SJSA1 (cell line): ENCODE data around the gene SELE. TPM values are rescaled to one million over a fixed set of nuclear protein-coding genes. Genes with fewer than 3 reads are reported as not detected.

Source experiments
- DNase-seq, 2 experiments: peaks; one replicate each; pipeline ENCODE4 v3.0.0-alpha.2; 2015 to 2020; ENCODE audit warnings: low spot score in 2 of 2, low read depth in 1 of 2
- H3K27ac ChIP-seq: fragments of 250-450 bp; sonication (Bioruptor Pico); 2 replicates; pipeline ENCODE4 v1.5.1; 2020; ENCODE audit warnings: mild to moderate bottlenecking, moderate library complexity
- H3K27me3 ChIP-seq: fragments of 250-450 bp; sonication (Bioruptor Pico); replicated peaks from 2 replicates; pipeline ENCODE4 v1.5.1; 2020; ENCODE audit warnings: mild to moderate bottlenecking, moderate library complexity
- H3K36me3 ChIP-seq: fragments of 250-450 bp; sonication (Bioruptor Pico); 2 replicates; pipeline ENCODE4 v1.5.1; 2020; ENCODE audit warnings: mild to moderate bottlenecking
- H3K4me1 ChIP-seq: fragments of 250-450 bp; sonication (Bioruptor Pico); replicated peaks from 2 replicates; pipeline ENCODE4 v1.6.1; 2021; ENCODE audit warnings: mild to moderate bottlenecking
- H3K4me3 ChIP-seq: fragments of 250-450 bp; sonication (Bioruptor Pico); 2 replicates; pipeline ENCODE4 v1.5.1; 2020; ENCODE audit warnings: mild to moderate bottlenecking
- H3K9me3 ChIP-seq: fragments of 250-450 bp; sonication (Bioruptor Pico); replicated peaks from 2 replicates; pipeline ENCODE4 v1.5.1; 2020; ENCODE audit warnings: mild to moderate bottlenecking
- total RNA-seq: library from RNA; depleted of rRNA; stranded (reverse); fragments of >200 nt; shearing (Covaris generic); gene quantifications from 2 replicates; pipeline ENCODE4 v1.2.3, GENCODE V29; 2014; rRNA removed

Gene SELE
- 0.21 and 0.22 TPM in 2 replicates for total RNA-seq

GRCh38 chr1:169733924-169734323 is at the start of gene SELE:
Gene SELE, minus strand, starts transcription at chr1:169734079. Its CDS starts 467 bp downstream, at chr1:169733612.
- no peaks in the 10 kb centered on the region for H3K27me3 ChIP-seq
- H3K4me3 ChIP-seq: no peak within 1 kb of the TSS
- no peak within 1 kb of the TSS for H3K27ac ChIP-seq
- H3K36me3 ChIP-seq: no peaks in the 10 kb centered on the region
- no peaks in the 10 kb centered on the region for H3K9me3 ChIP-seq
- H3K4me1 ChIP-seq: peaks cover 3% of the 10 kb centered on the region; the same call in 1 of the 2 replicates
- no peak for DNase-seq

GRCh38 chr1:169782596-169782995 is 48.7 kb upstream of the SELE start:
- H3K9me3 ChIP-seq: no peaks in the 10 kb centered on the region
- H3K27me3 ChIP-seq: no peaks in the 10 kb centered on the region
- DNase-seq: no peak
- H3K4me3 ChIP-seq: no peak overlapping the region
- no peak overlapping the region for H3K27ac ChIP-seq
- H3K4me1 ChIP-seq: peaks cover 36% of the 10 kb centered on the region
- no peaks in the 10 kb centered on the region for H3K36me3 ChIP-seq

GRCh38 chr1:169779970-169780369 is 46.1 kb upstream of the SELE start:
- H3K9me3 ChIP-seq: no peaks in the 10 kb centered on the region
- DNase-seq: peak; percentile 53 to 60
- H3K27me3 ChIP-seq: no peaks in the 10 kb centered on the region
- H3K27ac ChIP-seq: peak overlapping the region; percentile 67
- no peak overlapping the region for H3K4me3 ChIP-seq
- H3K4me1 ChIP-seq: peaks cover 36% of the 10 kb centered on the region
- H3K36me3 ChIP-seq: no peaks in the 10 kb centered on the region

- H3K4me1 ChIP-seq: peaks cover 33% of the 10 kb centered on the region
- H3K9me3 ChIP-seq: no peaks in the 10 kb centered on the region
- H3K27me3 ChIP-seq: no peaks in the 10 kb centered on the region
- DNase-seq: no peak
- no peaks in the 10 kb centered on the region for H3K36me3 ChIP-seq
- 0 out of 2 replicates have a peak overlapping the region, but pooled peaks have one; percentile 24 for H3K27ac ChIP-seq
- no peak overlapping the region for H3K4me3 ChIP-seq
These were observed 45.3 kb upstream of the SELE start for GRCh38 chr1:169779150-169779549.

GRCh38 chr1:169776440-169776839 is 42.6 kb upstream of the SELE start:
- Histone ChIP-seq H3K4me1 (peaks cover 21% of the 10 kb centered on the region), H3K27ac (no peak overlapping the region), H3K27me3 (no peaks in the 10 kb centered on the region), H3K36me3 (no peaks in the 10 kb centered on the region), H3K4me3 (no peak overlapping the region), H3K9me3 (no peaks in the 10 kb centered on the region)
- DNase-seq: no peak

- Histone ChIP-seq H3K27ac (no peak overlapping the region), H3K4me3 (no peak overlapping the region), H3K4me1 (no peaks in the 10 kb centered on the region), H3K36me3 (no peaks in the 10 kb centered on the region), H3K27me3 (no peaks in the 10 kb centered on the region), H3K9me3 (no peaks in the 10 kb centered on the region)
- DNase-seq: no peak
These were observed 34.3 kb upstream of the SELE start for GRCh38 chr1:169768161-169768560.

- H3K9me3 ChIP-seq: no peaks in the 10 kb centered on the region
- DNase-seq: no peak
- H3K4me1 ChIP-seq: no peaks in the 10 kb centered on the region
- no peak overlapping the region for H3K27ac ChIP-seq
- H3K27me3 ChIP-seq: no peaks in the 10 kb centered on the region
- no peak overlapping the region for H3K4me3 ChIP-seq
- no peaks in the 10 kb centered on the region for H3K36me3 ChIP-seq
These were observed 31.9 kb upstream of the SELE start for GRCh38 chr1:169765580-169766331.

GRCh38 chr1:169764919-169765318 is 31.0 kb upstream of the SELE start:
- Histone ChIP-seq H3K36me3 (no peaks in the 10 kb centered on the region), H3K27me3 (no peaks in the 10 kb centered on the region), H3K4me1 (no peaks in the 10 kb centered on the region), H3K27ac (no peak overlapping the region), H3K4me3 (no peak overlapping the region), H3K9me3 (no peaks in the 10 kb centered on the region)
- no peak for DNase-seq

- no peak for DNase-seq
- Histone ChIP-seq H3K4me1 (no peaks in the 10 kb centered on the region), H3K27ac (no peak overlapping the region), H3K4me3 (no peak overlapping the region), H3K36me3 (no peaks in the 10 kb centered on the region), H3K27me3 (no peaks in the 10 kb centered on the region), H3K9me3 (no peaks in the 10 kb centered on the region)
These were observed 28.8 kb upstream of the SELE start for GRCh38 chr1:169762699-169763098.

- DNase-seq: no peak
- no peaks in the 10 kb centered on the region for H3K27me3 ChIP-seq
- H3K4me3 ChIP-seq: no peak overlapping the region
- H3K27ac ChIP-seq: no peak overlapping the region
- no peaks in the 10 kb centered on the region for H3K4me1 ChIP-seq
- no peaks in the 10 kb centered on the region for H3K9me3 ChIP-seq
- no peaks in the 10 kb centered on the region for H3K36me3 ChIP-seq
These were observed 25.2 kb upstream of the SELE start for GRCh38 chr1:169759038-169759437.

- H3K27me3 ChIP-seq: no peaks in the 10 kb centered on the region
- H3K4me3 ChIP-seq: no peak overlapping the region
- no peaks in the 10 kb centered on the region for H3K9me3 ChIP-seq
- peaks cover 9% of the 10 kb centered on the region for H3K4me1 ChIP-seq
- H3K36me3 ChIP-seq: no peaks in the 10 kb centered on the region
- no peak for DNase-seq
- H3K27ac ChIP-seq: no peak overlapping the region
These were observed 19.7 kb upstream of the SELE start for GRCh38 chr1:169753549-169753948.

GRCh38 chr1:169750041-169750440 is 16.2 kb upstream of the SELE start:
- H3K27me3 ChIP-seq: no peaks in the 10 kb centered on the region
- H3K27ac ChIP-seq: no peak overlapping the region

GRCh38 chr1:169746550-169746949 is 12.7 kb upstream of the SELE start:
- Histone ChIP-seq H3K27me3 (no peaks in the 10 kb centered on the region), H3K27ac (no peak overlapping the region), H3K4me1 (peaks cover 37% of the 10 kb centered on the region), H3K9me3 (no peaks in the 10 kb centered on the region), H3K36me3 (no peaks in the 10 kb centered on the region), H3K4me3 (no peak overlapping the region)
- no peak for DNase-seq

More at GRCh38 chr1:169750041-169750440, 16.2 kb upstream of the SELE start:
- Histone ChIP-seq H3K36me3 (no peaks in the 10 kb centered on the region), H3K4me1 (peaks cover 24% of the 10 kb centered on the region), H3K4me3 (no peak overlapping the region), H3K9me3 (no peaks in the 10 kb centered on the region)
- no peak for DNase-seq

- no peaks in the 10 kb centered on the region for H3K27me3 ChIP-seq
- no peaks in the 10 kb centered on the region for H3K36me3 ChIP-seq
- H3K9me3 ChIP-seq: no peaks in the 10 kb centered on the region
- peak in 1 of 2 experiments; percentile 48 for DNase-seq
- peaks cover 50% of the 10 kb centered on the region for H3K4me1 ChIP-seq
- no peak overlapping the region for H3K4me3 ChIP-seq
- H3K27ac ChIP-seq: peak overlapping the region; percentile 43
These were observed 11.4 kb upstream of the SELE start for GRCh38 chr1:169745015-169745861.
